Inferior parietal cortex (tissue), 1 donor: ENCODE measurements around the gene UPB1.
"Not testable (repeated sequence)": the region's sequence is repeated elsewhere in the genome, so short reads cannot be mapped to it uniquely, and the experiment has no call there.

Source experiments
- DNase-seq: peaks from one replicate; pipeline ENCODE4 v3.0.0-alpha.2; 2016; ENCODE audit errors: extremely low spot score

Gene UPB1

DNA sequence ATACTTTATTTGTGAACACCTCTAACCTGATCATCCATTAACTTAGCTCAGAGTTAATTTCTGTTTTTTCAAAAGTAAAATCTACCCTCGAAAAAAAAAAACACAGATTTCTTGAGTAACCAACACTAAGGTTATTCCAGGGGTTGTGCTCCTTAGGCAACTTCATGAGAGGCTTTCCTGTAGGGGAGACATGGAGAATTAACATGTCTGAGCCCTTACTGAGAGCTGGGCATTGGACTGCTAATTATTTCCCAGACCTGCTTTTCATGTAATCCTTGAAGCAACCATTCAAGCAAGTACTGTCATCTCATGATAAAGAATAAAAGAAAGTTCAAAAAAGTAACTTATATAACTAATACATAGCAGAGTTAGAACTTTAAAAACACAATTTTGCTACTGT, 13.5 kb upstream of the UPB1 start:
- no peak for DNase-seq

DNA sequence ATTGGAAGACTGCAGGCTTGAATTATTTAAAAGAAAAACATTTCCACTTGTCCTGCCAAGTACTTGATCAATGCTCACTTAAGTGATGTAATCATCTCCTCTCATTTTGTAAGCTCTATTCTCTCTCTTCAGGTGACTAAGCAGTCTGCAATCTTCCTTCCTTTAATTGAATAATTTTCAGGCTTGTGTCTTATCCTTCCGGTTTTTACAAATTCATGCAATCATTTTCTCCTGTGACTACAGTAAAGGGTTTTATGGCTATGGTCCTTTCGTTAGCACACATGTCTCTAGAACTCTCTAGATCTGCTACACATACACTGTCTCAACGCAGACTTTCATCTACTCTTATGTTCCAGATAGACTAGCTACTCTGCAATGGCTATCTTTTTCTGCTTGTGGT, 12.6 kb upstream of the UPB1 start:
- DNase-seq: no peak

DNA sequence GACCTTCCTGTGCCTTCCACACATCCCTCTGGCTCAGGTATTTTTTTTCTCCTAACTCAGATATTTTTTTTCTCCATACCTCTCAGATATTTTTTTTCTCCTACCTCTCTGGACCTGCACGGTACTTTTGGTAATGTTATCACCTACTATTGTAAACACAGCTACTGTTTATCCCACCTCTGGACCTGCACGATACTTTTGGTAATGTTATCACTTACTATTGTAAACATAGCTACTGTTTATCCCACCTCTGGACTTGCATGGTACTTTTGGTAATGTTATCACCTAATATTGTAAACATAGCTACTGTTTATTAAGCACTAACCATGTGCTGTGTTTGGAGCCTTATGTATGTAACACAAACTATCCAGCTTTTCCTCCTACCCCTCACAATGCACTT, 12.1 kb upstream of the UPB1 start:
- DNase-seq: no peak

DNA sequence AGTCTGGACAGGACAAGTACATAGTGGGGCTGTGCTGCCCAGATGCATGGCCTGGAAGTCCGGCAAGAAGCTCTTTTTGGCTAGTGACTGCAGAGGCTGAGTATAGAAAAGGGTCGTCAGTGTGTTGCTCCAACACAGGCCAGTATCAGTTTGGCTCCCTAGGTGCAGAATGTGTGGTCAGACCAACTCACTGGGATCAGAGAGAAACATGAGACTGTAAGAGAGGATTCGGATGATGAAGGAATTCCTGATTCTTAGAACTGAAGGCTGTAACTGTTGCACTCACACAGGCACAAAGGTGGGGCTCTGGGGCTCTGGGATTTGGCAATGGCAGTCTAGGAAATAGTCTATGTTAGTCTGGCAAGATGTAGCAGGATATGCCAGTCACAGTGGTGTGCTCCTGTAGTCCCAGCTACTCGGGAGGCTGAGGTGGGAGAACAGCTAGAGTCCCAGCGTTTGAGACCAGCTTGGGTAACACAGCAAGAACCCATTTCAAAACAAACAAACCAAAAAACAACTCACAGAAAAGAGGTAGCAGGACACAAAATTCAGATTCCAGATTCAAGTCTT, 11.1 kb upstream of the UPB1 start:
- DNase-seq: no peak

DNA sequence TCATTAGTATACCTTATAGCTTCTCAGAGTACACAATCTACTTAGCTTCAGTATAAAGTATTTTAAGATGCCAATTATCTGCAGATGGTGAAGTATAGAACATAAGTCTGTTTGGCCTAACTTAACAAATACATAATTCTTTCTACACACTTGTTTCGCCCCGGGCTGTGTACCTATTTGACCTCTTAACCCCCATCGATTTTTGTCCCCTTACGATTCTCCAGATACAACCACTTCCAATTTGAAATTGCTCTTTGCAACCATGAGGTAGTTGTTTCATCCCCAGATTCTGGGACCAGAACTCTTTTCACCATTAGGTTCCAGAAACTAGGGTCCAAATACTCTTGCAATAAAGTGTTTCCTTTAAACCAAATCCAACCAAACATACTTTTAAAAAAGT, 10.0 kb upstream of the UPB1 start:
- no peak for DNase-seq

DNA sequence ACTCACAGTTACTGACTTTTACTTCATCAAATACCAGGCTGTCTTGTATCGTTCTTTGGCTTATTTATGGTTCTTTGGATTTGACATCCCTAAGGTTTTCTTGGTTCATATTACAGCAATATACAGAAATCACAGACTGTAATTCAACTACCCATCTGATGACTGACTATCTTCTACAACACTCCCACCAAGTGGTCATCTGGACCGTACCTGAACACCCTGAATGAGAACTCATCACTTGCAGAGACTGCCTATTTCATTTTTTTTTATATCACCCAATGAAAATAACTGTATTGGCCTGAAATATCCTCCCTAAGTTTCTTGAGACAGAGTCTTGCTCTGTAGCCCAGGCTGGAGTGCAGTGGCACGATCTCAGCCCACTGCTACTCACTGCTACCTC, 9.5 kb upstream of the UPB1 start:
- no peak for DNase-seq

DNA sequence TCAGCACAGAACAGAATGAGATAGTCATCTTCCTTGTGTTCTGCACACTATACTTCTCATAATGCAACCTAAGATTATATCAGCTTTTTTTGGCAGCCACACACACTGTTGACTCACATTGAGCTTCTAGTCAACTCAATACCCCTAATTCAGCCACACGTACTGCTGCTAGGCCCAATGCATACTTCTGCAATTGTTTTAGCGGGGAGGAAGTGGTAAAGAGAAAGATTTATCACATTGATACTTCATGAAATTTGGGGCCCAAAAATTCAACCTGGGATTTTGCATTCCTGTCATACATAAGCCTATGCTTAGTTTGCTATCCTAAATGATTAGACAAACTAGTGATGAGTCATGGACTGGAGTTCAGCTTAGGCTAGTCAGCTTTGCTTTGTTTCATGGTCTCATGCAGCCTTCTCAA, 8.6 kb upstream of the UPB1 start:
- no peak for DNase-seq

DNA sequence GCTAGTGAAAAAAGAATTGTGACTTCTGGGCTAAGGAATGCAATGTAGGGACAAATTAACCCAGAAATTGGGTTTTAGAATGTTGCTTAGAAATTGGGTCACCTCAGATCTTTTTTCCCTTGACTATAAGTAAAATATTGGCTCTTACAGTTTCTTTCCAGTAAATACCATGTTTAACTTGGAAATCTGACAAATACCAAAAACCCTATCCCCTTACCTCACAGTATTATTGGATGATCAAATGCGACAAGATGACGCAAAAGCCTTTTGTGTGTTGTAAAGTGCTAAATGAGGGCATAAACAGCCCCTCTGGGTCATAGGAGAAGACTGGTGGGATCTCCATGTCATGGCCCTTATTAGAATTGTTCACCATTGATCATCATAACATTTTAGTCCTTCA, 6.1 kb upstream of the UPB1 start:
- DNase-seq: no peak

DNA sequence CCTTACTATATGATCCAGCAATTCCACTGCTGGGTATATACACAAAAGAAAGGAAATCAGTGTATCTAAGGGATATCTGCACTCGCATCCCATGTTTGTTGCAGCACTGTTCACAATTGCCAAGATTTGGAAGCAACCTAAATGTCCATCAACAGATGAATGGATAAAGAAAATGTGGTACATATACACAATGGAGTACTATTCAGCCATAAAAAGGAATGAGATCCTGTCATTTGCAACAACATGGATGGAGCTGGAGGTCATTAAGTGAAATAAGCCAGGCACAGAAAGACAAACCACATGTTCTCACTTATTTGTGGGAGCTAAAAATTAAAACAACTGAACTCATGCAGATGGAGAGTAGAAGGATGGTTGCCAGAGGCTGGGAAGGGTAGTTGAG, 5.7 kb upstream of the UPB1 start:
- not testable (repeated sequence) for DNase-seq

DNA sequence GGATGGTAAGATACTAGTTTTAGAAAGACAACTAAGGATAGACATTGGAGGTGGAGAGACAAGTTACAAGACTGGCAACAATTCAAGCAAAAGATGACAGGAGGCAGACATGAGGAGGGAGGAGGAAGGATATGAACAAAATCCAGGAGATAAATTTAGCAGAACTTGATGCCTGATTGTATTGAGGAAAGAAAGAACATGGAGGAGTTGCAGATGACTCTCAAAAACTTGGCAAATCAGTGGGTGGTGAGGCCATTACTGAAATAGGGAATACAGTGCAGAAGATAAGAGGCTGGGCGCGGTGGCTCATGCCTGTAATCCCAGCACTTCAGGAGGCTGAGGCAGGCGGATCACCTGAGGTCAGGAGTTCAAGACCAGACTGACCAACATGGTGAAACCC, 2.7 kb upstream of the UPB1 start:
- DNase-seq: no peak

DNA sequence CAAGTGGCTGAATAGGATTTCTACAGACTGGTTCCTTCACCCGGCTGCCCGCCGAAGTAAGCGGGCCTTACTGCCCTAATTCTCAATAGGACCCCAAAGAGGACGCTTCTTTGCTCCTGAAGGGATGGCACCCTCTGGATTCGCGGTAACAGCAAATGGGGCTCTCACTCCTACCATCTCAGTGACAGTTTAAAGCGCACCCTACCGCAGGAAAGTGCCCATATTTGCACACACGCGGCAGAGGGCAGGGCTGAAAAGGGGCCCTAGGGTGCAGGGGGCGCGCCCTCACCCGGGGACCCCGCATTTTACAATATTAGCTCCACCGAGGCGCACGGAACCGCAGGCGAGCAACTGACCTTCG, 985 bp upstream of the UPB1 start:
- no peak for DNase-seq

DNA sequence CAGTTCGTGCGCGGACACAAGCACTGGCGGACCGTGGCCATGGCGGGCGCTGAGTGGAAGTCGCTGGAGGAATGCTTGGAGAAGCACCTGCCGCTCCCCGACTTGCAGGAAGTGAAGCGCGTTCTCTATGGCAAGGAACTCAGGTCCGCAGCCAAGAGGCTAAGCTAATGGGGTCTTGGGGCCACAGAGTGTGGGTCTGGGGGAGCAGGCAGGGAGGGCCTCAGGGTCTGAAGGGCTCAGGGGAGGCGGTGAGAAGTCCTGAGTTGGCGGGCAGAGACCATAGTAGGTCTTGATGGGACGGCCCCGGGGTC, 188 bp downstream of the UPB1 start:
- no peak for DNase-seq

DNA sequence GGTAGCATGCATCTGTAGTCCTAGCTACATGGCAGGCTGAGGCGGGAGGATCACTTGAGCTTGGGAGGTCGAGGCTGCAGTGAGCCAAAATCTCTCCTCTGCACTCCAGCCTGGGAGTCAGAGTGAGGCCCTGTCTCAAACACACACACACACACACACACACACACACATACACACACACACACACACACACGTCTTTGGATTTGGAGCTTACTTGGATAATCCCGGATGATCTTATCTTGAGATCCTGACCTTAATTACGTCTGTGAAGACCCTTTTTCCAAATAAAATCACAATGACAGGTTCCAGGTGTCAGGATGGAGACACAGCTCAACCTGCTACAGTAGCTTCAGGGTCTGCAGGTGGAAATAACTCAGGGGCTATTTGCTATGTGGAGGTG, 1.1 kb downstream of the UPB1 start:
- no peak for DNase-seq

DNA sequence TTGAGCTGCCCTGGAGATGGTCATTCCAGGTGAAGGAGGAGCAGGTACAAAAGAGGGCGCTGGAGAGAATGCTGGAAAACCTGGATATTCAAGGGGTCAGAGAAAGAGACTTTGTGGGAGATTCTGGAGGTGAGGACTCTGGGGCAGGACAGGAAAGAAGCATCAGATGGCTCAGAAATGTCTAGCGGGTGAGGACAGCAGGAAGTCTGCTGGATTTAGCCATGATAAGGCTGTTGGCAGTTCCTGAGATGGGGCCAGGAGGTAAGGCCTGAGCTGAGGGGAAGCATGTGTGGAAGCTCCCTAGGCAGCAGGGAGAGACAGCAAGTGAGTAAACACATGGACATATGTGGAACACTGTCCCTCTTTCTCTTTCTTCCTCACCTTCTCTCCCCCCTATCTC, 1.5 kb downstream of the UPB1 start:
- DNase-seq: no peak

DNA sequence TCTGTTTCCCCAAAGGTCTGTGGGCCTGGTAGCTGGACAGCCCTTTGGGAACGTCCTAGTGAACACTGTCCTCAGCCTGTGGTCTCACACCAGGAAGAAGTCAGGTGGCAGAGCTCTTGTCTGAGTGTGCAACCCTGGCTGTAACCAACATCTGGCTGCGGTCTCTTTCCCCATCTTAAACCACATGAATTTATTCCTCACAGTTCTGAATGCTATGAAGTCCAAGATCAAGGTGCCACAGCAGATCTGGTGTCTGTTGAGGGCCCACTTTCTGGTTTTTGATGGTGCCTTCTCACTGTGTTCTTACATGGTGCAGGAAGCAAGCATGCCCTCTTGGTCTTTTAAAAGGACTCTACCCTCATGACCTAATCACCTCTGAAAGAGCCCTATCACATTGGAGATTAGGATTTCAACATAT, 2.7 kb downstream of the UPB1 start:
- no peak for DNase-seq

DNA sequence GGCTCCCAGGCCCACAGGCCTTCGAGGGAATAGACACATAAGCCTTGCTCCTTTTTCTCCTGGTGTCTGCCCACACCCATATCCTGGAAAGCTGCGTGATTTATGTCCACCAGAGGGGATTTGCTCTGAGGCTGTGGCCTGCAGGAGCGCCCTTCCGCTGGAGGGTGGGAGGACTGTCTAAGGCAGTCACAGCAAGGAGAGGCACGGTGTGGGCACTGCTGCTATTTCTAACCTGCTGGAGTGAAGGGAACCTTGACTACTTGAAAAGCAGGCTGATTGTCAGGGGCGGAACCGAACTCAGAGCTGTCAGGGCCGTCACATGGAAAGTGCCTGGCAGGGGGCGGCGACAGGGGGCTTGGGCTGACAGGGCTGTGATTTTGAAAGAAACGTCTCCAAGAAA, 3.7 kb downstream of the UPB1 start:
- no peak for DNase-seq

DNA sequence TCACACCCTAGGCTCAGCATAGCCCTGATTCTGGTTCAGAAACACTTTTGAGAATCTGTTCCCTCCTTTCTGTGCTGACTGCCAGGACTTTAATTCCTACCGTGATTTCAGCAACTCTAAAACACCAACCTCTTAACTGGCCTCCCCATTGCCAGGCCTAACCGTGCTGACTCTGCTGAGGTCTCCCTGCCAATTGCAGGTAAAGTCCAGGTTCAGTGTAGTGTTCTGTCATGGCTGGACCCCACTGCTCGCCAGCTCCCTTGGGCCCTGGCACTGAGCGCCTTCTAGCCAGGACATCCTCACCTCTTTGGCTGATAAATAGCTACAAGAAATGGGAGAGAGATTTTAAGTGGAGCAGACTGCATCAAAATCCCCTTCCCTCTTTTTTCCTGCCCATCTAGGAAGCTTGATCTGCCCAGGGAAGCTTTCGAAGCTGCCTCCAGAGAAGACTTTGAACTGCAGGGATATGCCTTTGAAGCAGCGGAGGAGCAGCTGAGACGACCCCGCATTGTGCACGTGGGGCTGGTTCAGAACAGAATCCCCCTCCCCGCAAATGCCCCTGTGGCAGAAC, 4.7 kb downstream of the UPB1 start:
- DNase-seq: no peak

DNA sequence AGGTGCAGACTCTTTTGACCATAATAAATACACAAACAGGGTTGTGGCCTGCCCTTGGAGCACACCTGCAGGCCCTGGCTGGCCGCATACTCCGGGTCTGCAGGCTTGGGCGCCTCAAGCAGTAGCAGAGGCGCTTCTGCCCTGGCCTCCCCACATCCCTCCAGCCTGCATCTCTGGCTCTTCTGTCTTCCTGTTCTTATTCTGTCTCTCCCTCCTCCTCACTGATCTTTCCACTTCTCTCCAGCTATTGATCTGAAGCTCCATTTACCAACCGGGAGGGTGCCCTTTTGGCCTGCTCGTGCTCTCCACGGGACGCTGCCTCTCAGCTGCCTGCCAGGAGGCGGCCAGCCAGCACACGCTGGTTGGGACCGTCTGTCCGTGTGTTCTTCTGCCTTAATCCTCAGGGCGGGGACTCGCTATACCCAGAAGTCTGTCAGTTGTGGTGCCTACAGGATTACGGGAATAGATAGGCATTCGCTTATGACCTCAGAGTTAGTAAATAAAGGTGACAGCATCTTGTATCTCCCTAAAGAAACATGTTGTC, 5.2 kb downstream of the UPB1 start:
- no peak for DNase-seq

DNA sequence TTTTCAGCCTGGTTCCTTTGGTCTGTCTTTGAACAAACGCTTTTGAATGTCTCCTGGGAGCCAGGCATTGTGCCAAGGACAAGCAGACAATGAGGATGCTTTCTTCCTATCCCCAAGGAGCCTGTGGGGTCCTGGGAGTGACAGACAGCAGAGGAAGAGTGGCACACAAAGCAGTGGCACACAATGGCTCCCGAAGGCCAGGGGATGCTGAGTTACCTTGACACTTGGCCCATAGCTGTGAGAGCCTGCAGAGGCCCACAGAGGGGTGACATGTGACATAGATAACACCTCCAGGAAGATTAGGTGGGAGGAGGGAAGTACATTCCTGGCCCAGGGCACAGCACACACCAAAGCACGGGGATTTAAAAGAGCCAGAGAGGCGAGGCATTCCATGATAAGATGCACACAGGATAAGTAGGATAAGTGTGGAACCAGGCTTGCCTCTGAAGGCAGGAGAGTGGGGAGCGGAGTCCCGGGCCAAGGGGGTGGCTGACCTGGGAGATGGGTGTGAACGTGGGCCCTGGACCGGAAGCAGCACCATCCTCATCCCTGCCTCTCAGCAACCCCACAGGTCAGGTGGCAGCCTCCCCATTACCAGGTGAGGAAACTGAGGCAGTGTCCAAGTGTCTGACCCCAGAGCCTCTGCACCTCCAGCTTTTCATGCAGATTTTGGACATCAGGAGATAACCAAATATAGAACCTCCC, 6.3 kb downstream of the UPB1 start:
- no peak for DNase-seq

DNA sequence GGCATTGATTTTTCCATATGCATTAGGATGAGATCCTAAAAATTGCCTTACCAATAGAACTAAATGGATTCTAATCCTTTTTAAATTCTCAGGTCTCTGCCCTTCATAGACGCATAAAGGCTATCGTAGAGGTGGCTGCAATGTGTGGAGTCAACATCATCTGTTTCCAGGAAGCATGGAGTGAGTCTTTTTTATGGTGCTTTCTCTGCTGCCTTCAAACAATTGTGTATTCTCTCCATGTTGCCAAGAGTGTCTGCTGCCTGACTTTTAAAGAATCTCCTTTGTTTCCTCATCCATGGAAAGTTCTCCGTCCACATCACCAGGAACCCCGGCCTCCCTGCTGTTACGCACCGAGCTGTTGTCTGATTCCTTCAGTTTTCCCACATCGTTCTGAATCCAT, 6.9 kb downstream of the UPB1 start:
- no peak for DNase-seq

DNA sequence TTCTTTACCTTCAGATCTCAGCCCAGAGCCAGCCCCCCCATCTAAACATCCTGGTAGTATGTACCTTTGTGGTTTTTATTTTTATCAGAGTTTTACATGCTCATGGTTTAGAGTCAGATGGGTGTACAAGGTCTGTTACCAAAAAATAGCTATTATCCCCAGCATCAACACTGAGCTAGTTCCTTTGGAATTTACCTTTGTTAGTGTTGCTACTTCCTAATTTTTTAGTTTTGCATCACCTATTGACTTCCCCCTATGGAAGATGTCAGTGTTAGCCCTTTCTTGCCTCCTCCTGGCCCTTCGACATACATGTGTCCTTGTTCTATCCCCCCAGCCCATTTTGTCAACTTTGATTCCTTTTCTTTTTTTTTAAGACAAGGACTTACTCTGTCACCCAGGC, 7.4 kb downstream of the UPB1 start:
- no peak for DNase-seq

DNA sequence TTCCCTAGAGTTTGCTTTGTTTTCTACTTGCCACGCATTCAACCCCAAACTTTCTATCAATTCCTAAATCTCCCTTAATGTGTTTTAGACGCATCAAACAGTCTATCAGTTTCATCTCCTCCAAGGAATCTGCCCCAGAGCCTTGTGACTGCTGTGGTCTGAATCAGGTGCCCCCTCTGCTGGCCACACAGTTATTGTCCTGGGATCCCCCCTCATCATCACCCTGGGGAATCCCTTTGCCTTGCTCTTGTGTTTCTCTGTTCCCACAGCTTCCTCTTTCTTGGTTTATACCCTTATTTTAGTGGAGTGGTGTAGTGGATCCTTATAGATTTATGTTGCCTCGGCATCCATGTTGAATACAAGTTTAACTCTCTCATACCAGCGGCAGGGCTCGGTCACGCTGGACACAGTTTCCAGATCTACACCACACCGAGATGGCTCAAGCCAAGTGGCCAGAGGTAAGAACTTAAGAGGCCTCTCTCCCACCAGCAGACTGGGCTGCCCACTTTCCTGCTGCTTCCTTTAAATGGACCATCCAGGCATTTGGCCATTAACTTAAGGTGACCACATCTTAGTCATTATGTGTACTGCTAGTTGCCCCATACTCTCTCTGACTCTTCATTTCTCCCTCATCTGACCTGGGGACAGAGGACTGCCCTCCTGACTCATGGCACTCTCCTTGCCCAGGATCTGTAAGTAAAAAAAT, 8.2 kb downstream of the UPB1 start:
- DNase-seq: peak; percentile 27

DNA sequence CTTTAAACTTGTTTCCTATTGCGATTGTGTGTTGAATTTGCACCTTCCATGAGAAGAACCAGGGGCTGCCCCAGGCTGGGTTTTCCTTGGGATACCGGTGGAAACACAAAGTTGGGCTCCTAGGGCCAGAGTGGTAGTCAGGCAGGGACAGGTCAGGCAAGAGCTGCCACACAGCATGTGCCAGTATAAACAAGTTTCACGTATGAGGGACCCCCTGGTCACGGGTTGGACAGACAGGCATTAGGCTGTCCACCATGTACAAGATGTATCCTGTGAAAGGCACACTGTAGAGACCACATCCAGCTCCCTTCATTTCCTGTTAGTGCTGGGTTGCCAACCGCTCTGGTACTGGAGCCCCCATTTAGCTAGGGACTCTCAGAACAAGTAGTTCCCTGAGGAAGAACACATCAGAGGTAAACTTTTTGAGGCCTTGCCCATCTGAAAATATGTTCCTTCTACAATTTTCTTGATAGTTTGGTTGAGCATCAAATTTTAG, 8.8 kb downstream of the UPB1 start:
- no peak for DNase-seq
